Panc1 (cell line): ENCODE results near the gene ECEL1. TPM values are rescaled to one million over a fixed set of nuclear protein-coding genes. Genes with fewer than 3 reads are reported as not detected.

Experiments used
- ATAC-seq: fragments of 200-7000 bp; cut with Tn5 transposase; 2 replicates; pipeline ENCODE4 v1.9.1; 2020; ENCODE audit warnings: mild to moderate bottlenecking, moderate library complexity
- BruUV-seq: library from RNA; stranded (reverse); fragments of 400-500 nt; replicated peaks from 2 replicates; lab custom pipeline; 2021; lab: Mats Ljungman, UMichigan
- CTCF ChIA-PET: fragments of 300-600 bp; sonication (Branson Sonifier 250); formaldehyde crosslinking; loops from one replicate; lab custom pipeline; 2022; ENCODE audit warnings: antibody characterized with exemption; lab: Charles Lee
- POLR2A ChIA-PET: fragments of 300-600 bp; sonication (Branson Sonifier 250); formaldehyde crosslinking; loops from one replicate; lab custom pipeline; 2022; ENCODE audit warnings: antibody characterized with exemption; lab: Charles Lee
- DNase-seq: peaks from one replicate; pipeline ENCODE4 v3.0.0-alpha.2; 2010; ENCODE audit warnings: low read depth, low spot score
- H3K27ac ChIP-seq: 2 replicates; pipeline ENCODE4 v1.5.1; 2011; ENCODE audit warnings: mild to moderate bottlenecking, low read length, inconsistent platforms
- H3K27me3 ChIP-seq: fragments of 200-500 bp; sonication (Bioruptor generic); 2 replicates; pipeline ENCODE4 v1.6.0; 2014; ENCODE audit warnings: low read length, inconsistent platforms; ENCODE audit not compliant: control insufficient read depth, insufficient read depth
- H3K36me3 ChIP-seq: fragments of 200-500 bp; sonication (Bioruptor generic); 2 replicates; pipeline ENCODE4 v1.5.1; 2014; ENCODE audit warnings: inconsistent platforms, mild to moderate bottlenecking, low read length, moderate library complexity; ENCODE audit not compliant: control insufficient read depth, insufficient read depth
- H3K4me1 ChIP-seq: 2 replicates; pipeline ENCODE4 v1.5.1; 2011; ENCODE audit warnings: inconsistent platforms, mild to moderate bottlenecking, low read length, moderate library complexity; ENCODE audit not compliant: control insufficient read depth, insufficient read depth
- H3K4me3 ChIP-seq, 2 experiments: 2 replicates each; pipeline ENCODE4 v1.5.1; 2011 to 2012; ENCODE audit warnings: low read depth in 2 of 2, low read length in 2 of 2, mild to moderate bottlenecking in 2 of 2, inconsistent platforms in 1 of 2, moderate library complexity in 1 of 2
- H3K9me3 ChIP-seq: fragments of 200-500 bp; sonication (Bioruptor generic); 2 replicates; pipeline ENCODE4 v1.5.1; 2014; ENCODE audit warnings: low read depth, mild to moderate bottlenecking, inconsistent platforms, low read length, moderate library complexity; ENCODE audit not compliant: control insufficient read depth, insufficient read depth
- CTCF ChIP-seq: fragments of 450-650 bp; IDR thresholded peaks from 2 replicates; pipeline ENCODE4 v1.5.1; 2017; ENCODE audit warnings: mild to moderate bottlenecking
- POLR2AphosphoS5 ChIP-seq: IDR thresholded peaks from 2 replicates; pipeline ENCODE4 v1.6.1; 2012; ENCODE audit warnings: mild to moderate bottlenecking, low read depth, low read length, moderate library complexity
- REST ChIP-seq, 2 experiments: IDR thresholded peaks; 2 replicates each; pipeline ENCODE4 v1.6.1; 2011 to 2012; ENCODE audit warnings: low read depth in 2 of 2, control low read depth in 1 of 2, low read length in 1 of 2, mild to moderate bottlenecking in 1 of 2, moderate library complexity in 1 of 2; ENCODE audit not compliant: insufficient read depth in 1 of 2
- SIN3A ChIP-seq: IDR thresholded peaks from 2 replicates; pipeline ENCODE4 v1.6.1; 2012; ENCODE audit warnings: low read depth, mild to moderate bottlenecking, low read length, moderate library complexity, borderline replicate concordance; ENCODE audit not compliant: insufficient read depth
- TCF7L2 ChIP-seq: IDR thresholded peaks from 2 replicates; pipeline ENCODE4 v1.6.1; 2011; ENCODE audit warnings: mild to moderate bottlenecking, low read depth, low read length, inconsistent platforms
- in situ Hi-C: cut with HindIII; loops from 2 replicates; pipeline ENCODE4 v1.10.0; 2016; ENCODE audit warnings: low sequenced_read_pairs, low pct_unique_long_range_greater_than_20kb
- intact Hi-C: fragments of 100-400 bp; cut with micrococcal nuclease; formaldehyde crosslinking; loops from one replicate; pipeline ENCODE4 v1.10.0; 2022; ENCODE audit not compliant: unreplicated experiment
- total RNA-seq: library from RNA; stranded (reverse); gene quantifications from one replicate; pipeline ENCODE4 v1.2.1, GENCODE V29; 2021; ENCODE audit not compliant: unreplicated experiment

ECEL1 gene
- total RNA-seq, 1 experiment from 2014 or later = 2.9 TPM

GRCh38 chr2:232483311-232483922, 4.2 kb downstream of the ECEL1 start:
- Histone ChIP-seq H3K27me3 (no peaks in the 10 kb centered on the region; the same call in 1 of the 2 replicates), H3K36me3 (no peaks in the 10 kb centered on the region), H3K4me3 (no peak overlapping the region), H3K4me1 (no peaks in the 10 kb centered on the region), H3K9me3 (no peaks in the 10 kb centered on the region), H3K27ac (no peak overlapping the region)
- POLR2A ChIA-PET = no interaction called here
- TF ChIP-seq TCF7L2 = no peak
- no peak for TF ChIP-seq CTCF
- no peak for TF ChIP-seq POLR2AphosphoS5
- TF ChIP-seq REST (IDR thresholded peaks at IDR 0.05; ENCODE audit: insufficient read depth in 1 of 2, low read depth in 2 of 2, low read length in 1 of 2) = no peak
- TF ChIP-seq SIN3A = no peak
- CTCF ChIA-PET = no interaction called here
- no peak for ATAC-seq
- intact Hi-C loops = no loop called here
- no TSS peak for BruUV-seq
- in situ Hi-C loops = no loop called here
- DNase-seq = no peak

GRCh38 chr2:232482301-232483238, 5.1 kb downstream of the ECEL1 start:
- in situ Hi-C loops = no loop called here
- intact Hi-C loops = no loop called here

More at GRCh38 chr2:232482301-232483238, 5.1 kb downstream of the ECEL1 start:
- Histone ChIP-seq H3K4me3 (no peak overlapping the region), H3K36me3 (no peaks in the 10 kb centered on the region), H3K27ac (no peak overlapping the region), H3K4me1 (no peaks in the 10 kb centered on the region), H3K27me3 (no peaks in the 10 kb centered on the region; the same call in 1 of the 2 replicates), H3K9me3 (no peaks in the 10 kb centered on the region)
- DNase-seq (no peak), ATAC-seq (no peak)
- ChIA-PET POLR2A (no interaction called here), CTCF (no interaction called here)
- BruUV-seq = no TSS peak
- no peak for TF ChIP-seq CTCF
- TF ChIP-seq POLR2AphosphoS5 = no peak
- no peak for TF ChIP-seq REST (IDR thresholded peaks at IDR 0.05; ENCODE audit: insufficient read depth in 1 of 2, low read depth in 2 of 2, low read length in 1 of 2)
- no peak for TF ChIP-seq TCF7L2
- TF ChIP-seq SIN3A = no peak
